Pancreas (tissue), 10 donors: Measurements from ENCODE around the gene ATG10. TPM values are rescaled to one million over a fixed set of nuclear protein-coding genes. Genes with fewer than 3 reads are reported as not detected.
"Not testable (repeated sequence)": the region's sequence is repeated elsewhere in the genome, so short reads cannot be mapped to it uniquely, and the experiment has no call there.

Source experiments
- ATAC-seq, 4 donors: fragments of 200-7000 bp; cut with Tn5 transposase; one replicate each; pipeline versions ENCODE4 v1.8.0 to v1.9.1; 2020; ENCODE audit warnings: mild to moderate bottlenecking in 4 of 4, moderate library complexity in 4 of 4
- DNase-seq, 6 donors: peaks; one replicate each; pipeline ENCODE4 v3.0.0-alpha.2; 2020
- FAIRE-seq: peaks from 2 replicates; lab custom pipeline; 2012; peaks lifted over from hg19 to GRCh38; lab: Jason Lieb, UNC
- H3K27ac ChIP-seq, 4 donors: fragments of 200-600 bp; sonication (generic); 1 replicate in 3 of 4; 2 replicates in 1 of 4; pipeline versions ENCODE4 v1.5.0 to v1.8.0; 2020
- H3K27me3 ChIP-seq, 4 donors: fragments of 200-600 bp; one replicate each; pipeline ENCODE4 v1.8.0; 2021
- H3K36me3 ChIP-seq, 3 donors: fragments of 200-600 bp; sonication (generic) in 1 of 3; one replicate each; pipeline versions ENCODE4 v1.5.0 to v1.8.0; 2020 to 2021
- H3K4me1 ChIP-seq, 3 donors: fragments of 200-600 bp; one replicate each; pipeline ENCODE4 v1.8.0; 2021
- H3K4me3 ChIP-seq, 4 donors: fragments of 200-600 bp; sonication (generic) in 2 of 4; one replicate each; pipeline versions ENCODE4 v1.5.0 to v1.8.0; 2020 to 2021
- H3K9me3 ChIP-seq, 4 donors: fragments of 200-600 bp; one replicate each; pipeline ENCODE4 v1.8.0; 2021
- CTCF ChIP-seq, 4 donors: fragments of 200-600 bp; sonication (generic) in 3 of 4; IDR thresholded peaks; one replicate each; pipeline versions ENCODE4 v1.5.0 to v1.8.0; 2021; ENCODE audit warnings: antibody characterized with exemption in 4 of 4
- WGBS, 2 donors: extraction: QIAGEN DNeasy Blood & Tissue Kit; methylation state at CpG; one replicate each; pipeline ENCODE4 v1.1.7; 2013; 5-methylcytosine and 5-hydroxymethylcytosine counted together
- intact Hi-C, 3 donors: fragments of 100-400 bp; cut with DNase I; formaldehyde crosslinking; loops; one replicate each; pipeline versions ENCODE4 v1.11.1 to v1.14.2; 2022
- polyA plus RNA-seq, 2 donors: library from polyadenylated mRNA; stranded (reverse); fragments of 200-250 nt; gene quantifications; one replicate each; pipeline ENCODE4 v1.2.3, GENCODE V29; 2013
- total RNA-seq, 6 donors: library from RNA; stranded (reverse); fragmentation: NEBNext Ultra II Directional in 4 of 6; extraction: Animal tissue kit (Norgen Biotek cat#: 25700) in 4 of 6; gene quantifications; one replicate each; pipeline versions ENCODE4 v1.2.1 to v1.2.4, GENCODE V29; 2021 to 2023
- donor health status: healthy with polysubstance abuse.
- donor health status: DM: no; HTN: no; CAD: no; lungs with moderate emphysema.
- donor health status: DM: no; HTN: no; CAD: no.
- donor health status: control.
- donor health status: control.
- donor health status: Bipolar disorder and iron deficiency.
- donor health status: DM: yes; HTN: yes; CAD: no.
- donor health status: DM: no; HTN: no; CAD: no.
- donor health status: DM: no; HTN: no; CAD: no.
- donor health status: DM: yes; HTN: yes; CAD: no.

The ATG10 gene
- total and polyA plus RNA-seq, 8 donors, result 3.3 to 5.2 (median 3.5) TPM

- no peak overlapping the region for H3K4me3 ChIP-seq
- intact Hi-C loops, result no loop called here
- no peak for FAIRE-seq
- no peaks in the 10 kb centered on the region for H3K27me3 ChIP-seq
- no peaks in the 10 kb centered on the region for H3K9me3 ChIP-seq
- no peak overlapping the region for H3K27ac ChIP-seq
- H3K36me3 ChIP-seq, result no peaks in the 10 kb centered on the region
- ATAC-seq, result no peak
- no peaks in the 10 kb centered on the region for H3K4me1 ChIP-seq
- WGBS, 2 donors, result 84 to 94% methylated on average over 4 of the region's 4 CpGs
- no peak for DNase-seq
- no peak for TF ChIP-seq CTCF (IDR thresholded peaks at IDR 0.05)
Observed at GRCh38 chr5:82119889-82120288, 148.1 kb downstream of the ATG10 start.

- Histone ChIP-seq H3K9me3 (no peaks in the 10 kb centered on the region), H3K36me3 (no peaks in the 10 kb centered on the region), H3K27ac (no peak overlapping the region), H3K27me3 (no peaks in the 10 kb centered on the region), H3K4me1 (no peaks in the 10 kb centered on the region), H3K4me3 (no peak overlapping the region)
- ATAC-seq, result no peak
- intact Hi-C loops, result no loop called here
- no peak for FAIRE-seq
- no peak for TF ChIP-seq CTCF (IDR thresholded peaks at IDR 0.05)
- WGBS, 2 donors, result 90% methylated on average over 13 of the region's 13 CpGs
- DNase-seq, result no peak
Observed at GRCh38 chr5:82129723-82130285, 158.0 kb downstream of the ATG10 start.

GRCh38 chr5:82130602-82131001, 158.8 kb downstream of the ATG10 start:
- DNase-seq, result no peak
- Histone ChIP-seq H3K4me1 (no peaks in the 10 kb centered on the region), H3K27ac (no peak overlapping the region), H3K36me3 (no peaks in the 10 kb centered on the region), H3K4me3 (no peak overlapping the region), H3K9me3 (no peaks in the 10 kb centered on the region), H3K27me3 (no peaks in the 10 kb centered on the region)
- intact Hi-C loops, result no loop called here
- no peak for TF ChIP-seq CTCF (IDR thresholded peaks at IDR 0.05)
- FAIRE-seq, result no peak
- 95 to 97% methylated on average over 6 of the region's 6 CpGs for WGBS, 2 donors
- no peak for ATAC-seq

GRCh38 chr5:82137205-82137604, 165.4 kb downstream of the ATG10 start:
- H3K27ac ChIP-seq, result no peak overlapping the region
- H3K4me1 ChIP-seq, result no peaks in the 10 kb centered on the region
- TF ChIP-seq CTCF (IDR thresholded peaks at IDR 0.05), result no peak
- H3K36me3 ChIP-seq, result no peaks in the 10 kb centered on the region
- H3K27me3 ChIP-seq, result no peaks in the 10 kb centered on the region
- DNase-seq (no peak), FAIRE-seq (no peak), ATAC-seq (no peak)
- intact Hi-C loops, result no loop called here
- H3K9me3 ChIP-seq, result no peaks in the 10 kb centered on the region
- 84 to 96% methylated on average over 5 of the region's 5 CpGs for WGBS, 2 donors
- H3K4me3 ChIP-seq, result no peak overlapping the region

- FAIRE-seq, intact Hi-C loops, H3K27me3 ChIP-seq, ATAC-seq, H3K9me3 ChIP-seq, H3K36me3 ChIP-seq, H3K27ac ChIP-seq, H3K4me1 ChIP-seq, H3K4me3 ChIP-seq: not testable (repeated sequence)
- 90 to 93% methylated on average over 8 to 9 of the region's 33 CpGs for WGBS, 2 donors
- DNase-seq, result peak in 1 of 6 donors; percentile 64
Observed at GRCh38 chr5:82139837-82140236, 168.0 kb downstream of the ATG10 start.
